ENCODE measurements around the gene STYXL2. TPM values are rescaled to one million over a fixed set of nuclear protein-coding genes. Genes with fewer than 3 reads are reported as not detected.

STYXL2 gene
- total and polyA plus RNA-seq, 2 of the 4 experiments (the other 2 are of a cell fraction) = not detected

Other genes with a start within 250 kb of the STYXL2 start
- 16.4 and 16.8 TPM in 2 replicates for gene TADA1, start 217.8 kb upstream of the STYXL2 start, total RNA-seq (2012; rRNA removed)
- 8.2 and 8.4 TPM in 2 replicates for gene TADA1, start 217.8 kb upstream of the STYXL2 start, polyA plus RNA-seq (2012; rRNA removed)
- under 0.01 TPM in 2 replicates for gene ILDR2, start 118.5 kb upstream of the STYXL2 start, total RNA-seq (2012; rRNA removed)
- gene ILDR2, start 118.5 kb upstream of the STYXL2 start, polyA plus RNA-seq (2012; rRNA removed) = not detected in 2 replicates
- gene MAEL, start 104.8 kb upstream of the STYXL2 start, total RNA-seq (2012; rRNA removed) = not detected in 2 replicates
- gene MAEL, start 104.8 kb upstream of the STYXL2 start, polyA plus RNA-seq (2012; rRNA removed) = not detected in 2 replicates
- gene GPA33, start 3.7 kb upstream of the STYXL2 start, total RNA-seq (2012; rRNA removed) = not detected in 2 replicates
- gene GPA33, start 3.7 kb upstream of the STYXL2 start, polyA plus RNA-seq (2012; rRNA removed) = not detected in 2 replicates
- 3.4 and 4.4 TPM in 2 replicates for gene POU2F1, start 126.8 kb downstream of the STYXL2 start, total RNA-seq (2012; rRNA removed)
- gene POU2F1, start 126.8 kb downstream of the STYXL2 start, polyA plus RNA-seq (2012; rRNA removed) = 1.0 and 1.2 TPM in 2 replicates

Data from IMR-90 (cell line).